ENCODE measurements around the gene CLEC16A.

GRCh38 chr16:11121083-11121608 is 176.8 kb downstream of the CLEC16A start:
- TF ChIP-seq CTCF (IDR thresholded peaks at IDR 0.05) (no peak), EZH2 (IDR thresholded peaks at IDR 0.05; ENCODE audit: borderline replicate concordance, insufficient read depth, low read depth, low read length, poor library complexity, severe bottlenecking) (no peak)
